Raji (cell line): ENCODE data around the gene ZNF777.

Source experiments
- POLR2A ChIP-seq: IDR thresholded peaks from 2 replicates; pipeline ENCODE4 v1.6.1; 2011; ENCODE audit warnings: low read depth, low read length, control low read depth; ENCODE audit not compliant: insufficient read depth

The ZNF777 gene

DNA sequence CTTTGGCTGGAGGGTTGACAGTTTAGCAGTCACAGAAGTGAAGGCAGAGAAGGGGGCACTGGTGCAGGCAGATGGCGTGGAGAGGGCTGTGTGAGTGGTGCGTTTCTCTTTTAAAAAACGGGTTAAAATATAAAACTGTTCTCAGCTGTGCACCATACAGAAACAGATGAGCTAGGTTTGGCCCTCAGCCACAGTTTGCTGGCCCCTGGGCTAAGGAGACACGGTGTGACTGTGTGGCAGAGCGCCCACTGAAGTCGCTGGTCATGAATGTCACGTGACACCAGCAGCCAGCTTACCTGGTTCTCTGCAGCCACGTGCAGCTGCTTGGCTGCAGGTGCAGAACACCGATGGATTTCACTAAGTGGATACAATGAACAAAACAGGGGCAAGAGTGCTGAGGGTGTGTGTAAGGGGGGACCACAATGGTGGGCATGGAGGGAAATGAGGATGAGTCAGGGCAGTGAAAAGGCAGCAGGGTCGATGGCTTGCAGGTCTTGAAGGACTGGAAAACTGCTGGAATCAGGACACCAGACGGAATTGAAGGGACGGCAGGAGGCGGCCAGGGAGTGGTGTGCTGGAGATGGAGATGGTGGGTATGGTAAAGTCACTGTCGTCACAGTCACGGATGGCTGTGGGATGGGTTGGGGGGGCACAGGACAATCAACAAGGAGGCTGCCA, 29.4 kb upstream of the ZNF777 start:
- TF ChIP-seq POLR2A, result no peak

DNA sequence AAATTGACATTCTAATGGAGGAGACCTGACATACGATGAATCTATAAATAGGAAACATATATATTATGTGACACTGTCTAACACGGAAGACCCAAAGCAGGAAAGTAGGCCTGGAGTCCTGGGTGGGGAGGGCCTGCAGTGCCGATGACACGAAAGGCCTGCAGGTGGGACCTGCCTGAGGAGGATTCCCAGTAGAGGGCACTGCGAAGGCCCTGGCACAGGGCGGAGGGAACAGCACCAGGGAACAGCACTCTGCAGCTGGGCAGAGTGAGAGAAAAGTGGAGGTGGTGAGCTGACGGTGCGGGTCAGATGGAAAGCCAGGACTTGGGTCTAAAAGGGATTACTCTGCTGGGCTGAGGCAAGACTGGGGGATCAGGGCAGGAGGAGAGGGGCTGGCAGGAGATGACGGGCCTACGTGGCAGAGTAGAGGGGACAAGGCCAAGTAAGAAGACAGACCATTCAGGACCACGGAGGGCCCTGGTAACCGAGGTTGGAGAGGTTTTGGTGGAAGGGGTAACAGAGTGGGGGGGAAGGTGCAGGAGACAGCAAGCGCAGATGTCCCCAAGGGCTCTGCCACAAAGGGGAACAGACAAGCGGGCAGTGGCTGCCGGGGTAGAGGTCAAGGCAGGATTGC, 28.6 kb upstream of the ZNF777 start:
- TF ChIP-seq POLR2A, result no peak

DNA sequence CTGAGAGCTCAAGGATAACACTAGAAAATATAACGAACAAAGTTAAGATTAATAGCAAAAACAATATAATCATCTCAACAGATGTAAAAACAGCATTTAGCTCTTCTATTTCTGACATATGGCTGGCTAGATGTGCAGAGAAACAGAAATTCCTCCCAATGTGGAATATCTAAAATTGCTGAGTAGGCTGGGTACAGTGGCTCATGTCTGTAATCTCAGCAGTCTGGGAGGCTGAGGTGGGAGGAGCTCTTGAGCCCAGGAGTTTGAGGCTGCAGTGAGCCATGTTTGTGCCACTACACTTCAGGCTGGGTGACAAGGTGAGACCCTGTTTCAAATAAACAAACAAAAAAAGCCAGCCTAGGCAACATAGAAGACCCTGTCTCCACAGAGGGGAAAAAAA, 18.7 kb upstream of the ZNF777 start:
- TF ChIP-seq POLR2A, result no peak

DNA sequence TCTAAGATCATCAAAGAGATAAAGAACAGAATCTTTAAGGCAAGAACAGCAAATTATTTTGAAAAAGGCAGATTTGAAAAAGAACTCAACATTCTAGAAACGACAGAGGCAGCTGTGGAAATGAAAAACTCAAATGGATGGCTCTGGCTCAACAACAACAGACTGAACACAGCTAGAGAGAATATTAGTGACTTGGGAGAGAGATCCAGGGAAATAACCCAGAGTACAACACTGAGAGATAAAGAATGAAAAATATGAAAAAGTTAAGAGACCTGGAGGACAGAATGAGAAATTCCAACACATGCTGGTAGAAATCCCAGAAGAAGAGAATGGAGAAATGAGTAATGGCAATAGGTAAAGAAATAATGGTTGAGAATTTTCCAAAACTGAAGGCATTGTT, 17.9 kb upstream of the ZNF777 start:
- no peak for TF ChIP-seq POLR2A

DNA sequence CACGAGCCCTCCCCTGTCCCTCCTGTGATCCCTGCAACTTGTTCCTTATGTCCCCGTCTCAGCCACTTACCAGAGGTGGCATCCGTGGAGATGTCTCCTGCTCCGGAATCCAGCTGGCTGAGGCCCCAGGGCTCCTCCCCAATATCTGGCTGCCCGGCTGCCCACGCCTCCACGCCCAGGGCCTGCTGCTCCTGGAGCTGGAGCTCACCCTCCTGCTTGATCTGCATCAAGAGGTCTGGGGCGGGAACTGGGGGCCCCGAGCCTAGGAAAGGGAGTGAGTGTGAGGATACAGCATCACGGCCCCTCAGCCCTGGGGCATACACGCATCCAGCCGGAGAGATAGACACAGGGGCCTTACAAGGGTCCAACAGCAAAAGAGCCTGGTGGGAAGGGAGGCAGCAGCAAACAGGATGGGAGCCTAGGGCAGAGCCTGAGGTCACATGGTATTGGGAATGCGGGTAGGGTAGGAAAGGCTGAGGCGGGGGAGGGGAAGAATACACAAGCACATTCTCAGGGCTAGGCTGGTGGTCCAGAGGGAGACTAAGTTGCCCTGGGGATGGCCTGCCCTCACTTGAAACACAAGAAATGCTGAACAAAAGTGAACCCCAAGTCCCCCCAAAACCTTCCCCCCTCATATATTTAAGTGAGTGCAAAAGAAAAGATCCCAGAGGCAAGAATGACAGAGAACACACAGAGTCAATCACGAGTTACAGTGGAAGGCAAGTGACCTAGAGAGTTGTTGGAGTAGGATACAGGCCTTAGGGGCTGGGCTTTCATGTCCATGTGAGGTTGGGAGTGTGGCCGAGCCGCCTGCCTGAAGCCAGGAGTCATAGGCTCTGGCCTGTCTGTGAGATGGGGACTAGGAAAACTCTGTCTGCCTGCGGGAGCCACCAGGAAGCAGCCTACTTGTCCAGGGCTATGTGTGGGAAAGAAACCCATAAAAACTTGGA, 16.9 kb upstream of the ZNF777 start:
- TF ChIP-seq POLR2A, result no peak

DNA sequence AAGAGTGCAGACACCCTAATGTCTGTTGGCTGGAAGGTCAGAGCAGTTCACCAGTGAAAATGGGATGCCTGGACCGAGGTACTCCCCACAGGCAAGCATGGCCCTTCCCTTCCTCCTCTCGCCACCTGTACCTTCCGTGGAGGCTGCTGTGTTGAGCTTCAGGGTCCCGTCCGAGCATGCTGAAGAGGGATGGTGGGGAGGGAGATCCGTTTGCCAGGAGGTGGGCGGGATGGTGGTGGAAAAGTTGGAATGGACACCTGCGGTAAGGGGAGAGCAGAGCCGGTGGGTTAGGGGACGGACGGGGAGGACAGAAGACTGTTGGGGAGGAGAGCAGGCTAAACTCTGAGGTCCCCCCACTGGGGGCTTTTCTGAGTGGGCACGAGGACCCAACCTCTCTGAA, 15.9 kb upstream of the ZNF777 start:
- no peak for TF ChIP-seq POLR2A

DNA sequence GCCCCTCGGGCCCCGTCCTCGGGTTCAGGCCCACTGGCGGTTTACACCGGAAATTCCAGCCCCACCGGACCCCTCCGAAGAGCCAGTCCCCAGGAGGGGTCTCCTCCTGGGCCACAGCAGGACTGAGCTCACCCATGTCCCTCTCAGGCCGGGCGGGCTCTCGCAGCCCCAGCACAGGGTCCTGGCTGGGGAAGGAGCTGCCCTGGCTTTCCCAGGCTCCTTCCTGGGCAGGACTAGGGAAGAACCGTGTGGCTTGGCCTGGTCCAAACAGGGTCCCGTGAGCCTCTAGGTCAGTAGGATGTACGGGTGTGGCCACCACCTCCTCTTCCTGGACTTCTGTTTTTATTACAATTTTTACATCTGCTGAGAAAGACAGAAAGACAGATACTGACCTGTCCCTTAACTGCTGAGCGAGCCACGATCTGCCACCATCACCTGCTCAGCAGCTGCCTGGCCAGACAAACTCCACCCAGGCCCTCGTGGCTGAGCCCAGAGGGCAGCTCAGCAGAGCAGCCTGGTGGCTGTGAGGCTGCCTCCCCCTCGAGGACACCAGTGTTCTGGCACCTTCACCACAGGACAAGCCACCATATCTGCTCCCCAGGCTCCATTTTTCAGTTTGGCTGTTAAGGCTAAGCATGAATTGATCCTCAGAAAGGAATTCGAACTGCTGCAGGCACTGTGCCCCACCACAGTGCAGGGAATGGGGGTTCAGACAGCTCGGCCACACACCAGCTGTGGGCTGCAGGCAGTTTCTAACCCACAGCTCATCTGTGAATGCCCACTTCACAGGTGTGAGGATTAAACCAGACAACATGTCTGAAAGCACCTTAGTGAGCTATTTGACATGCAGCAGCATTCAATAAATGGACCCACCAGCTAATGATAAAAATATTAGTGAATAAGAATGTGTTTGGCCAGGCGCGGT, 14.5 kb upstream of the ZNF777 start:
- no peak for TF ChIP-seq POLR2A

DNA sequence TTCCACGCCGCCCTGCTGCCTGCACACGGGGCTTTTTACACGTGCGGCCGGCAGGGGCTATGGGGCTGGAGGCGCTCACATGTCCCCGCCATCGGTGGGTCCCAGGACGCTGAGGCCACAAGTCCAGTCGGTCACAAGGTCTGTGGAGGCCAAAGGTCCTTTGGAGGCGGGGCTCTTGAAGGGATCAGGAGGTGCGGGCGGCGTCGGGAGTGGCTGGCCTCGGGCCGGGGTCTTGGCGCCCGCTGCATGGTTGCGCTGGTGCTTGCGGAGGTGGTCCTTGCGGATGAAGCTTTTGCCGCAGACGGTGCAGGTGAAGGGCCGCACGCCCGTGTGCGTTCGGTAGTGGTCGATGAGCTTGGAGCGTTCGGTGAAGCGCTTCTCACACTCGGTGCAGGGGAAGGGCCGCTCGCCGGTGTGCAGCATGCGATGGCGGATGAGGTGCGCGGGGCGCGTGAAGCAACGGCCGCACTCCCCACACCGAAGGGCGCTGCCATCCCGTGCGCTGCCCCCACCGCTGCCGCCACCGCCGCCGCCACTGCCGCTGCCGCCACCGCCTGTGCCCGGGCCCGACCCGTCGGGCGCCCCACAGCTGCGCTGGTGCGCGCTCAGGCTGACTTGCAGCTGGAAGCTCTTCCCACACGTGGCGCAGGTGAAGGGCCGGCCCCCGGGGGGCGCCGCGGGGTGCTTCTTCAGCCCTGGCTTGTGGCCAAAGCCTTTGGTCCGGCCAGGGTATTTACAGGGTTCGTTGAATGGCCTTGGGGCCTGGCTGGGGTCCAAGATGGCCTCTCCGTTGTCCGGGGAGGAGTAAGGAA, 13.7 kb upstream of the ZNF777 start:
- TF ChIP-seq POLR2A, result no peak

DNA sequence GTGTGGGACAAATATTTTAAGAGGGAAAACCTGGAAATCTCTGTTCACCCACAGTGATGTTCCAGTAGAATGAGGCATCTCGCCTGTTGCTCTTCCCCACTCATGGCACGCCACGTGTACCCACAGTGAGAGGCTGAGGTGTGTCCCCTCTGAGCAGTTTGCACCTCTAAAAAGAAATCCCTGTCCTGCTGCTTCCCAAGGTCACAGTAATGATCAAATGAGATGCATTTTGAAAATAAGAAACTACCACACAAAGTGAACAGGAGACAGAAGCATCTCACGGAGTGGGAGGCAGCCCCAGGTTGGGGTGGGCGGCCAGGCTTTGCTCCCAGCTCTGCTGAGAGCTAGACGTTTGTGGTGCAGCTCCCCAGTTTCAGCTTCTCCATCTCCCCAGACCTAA, 12.4 kb upstream of the ZNF777 start:
- TF ChIP-seq POLR2A, result no peak

DNA sequence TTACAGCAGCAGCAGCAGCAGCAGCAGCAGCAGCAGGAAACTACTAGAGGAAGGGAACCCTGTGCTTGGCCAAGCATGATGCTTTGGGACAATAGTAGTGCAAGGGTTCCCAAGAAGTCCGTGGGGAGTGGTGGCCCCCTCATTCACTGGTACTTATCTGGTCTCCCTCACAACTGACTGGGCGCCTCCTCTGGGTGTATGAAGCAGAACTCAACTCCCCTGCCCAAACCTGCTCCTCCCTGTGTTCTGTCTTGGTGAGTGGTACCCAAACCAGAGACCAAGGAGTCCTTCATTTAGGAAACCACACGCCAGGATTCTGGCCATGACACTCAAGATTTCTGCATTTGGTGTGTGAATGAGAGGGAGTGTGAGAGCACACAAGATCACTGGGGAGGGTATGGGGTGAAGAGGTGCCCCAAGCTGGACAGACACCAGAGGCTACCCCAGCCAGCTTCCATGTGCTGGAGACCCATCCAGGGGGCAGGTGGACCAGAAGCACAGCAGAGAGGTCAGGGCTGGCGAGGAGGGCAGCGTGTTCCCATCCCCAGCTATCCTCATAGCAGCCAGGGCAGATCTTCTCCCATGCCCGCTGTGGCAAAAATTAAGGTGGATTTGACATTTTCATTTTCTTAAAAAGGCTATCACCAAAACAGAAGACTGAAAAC, 10.6 kb upstream of the ZNF777 start:
- TF ChIP-seq POLR2A, result no peak

DNA sequence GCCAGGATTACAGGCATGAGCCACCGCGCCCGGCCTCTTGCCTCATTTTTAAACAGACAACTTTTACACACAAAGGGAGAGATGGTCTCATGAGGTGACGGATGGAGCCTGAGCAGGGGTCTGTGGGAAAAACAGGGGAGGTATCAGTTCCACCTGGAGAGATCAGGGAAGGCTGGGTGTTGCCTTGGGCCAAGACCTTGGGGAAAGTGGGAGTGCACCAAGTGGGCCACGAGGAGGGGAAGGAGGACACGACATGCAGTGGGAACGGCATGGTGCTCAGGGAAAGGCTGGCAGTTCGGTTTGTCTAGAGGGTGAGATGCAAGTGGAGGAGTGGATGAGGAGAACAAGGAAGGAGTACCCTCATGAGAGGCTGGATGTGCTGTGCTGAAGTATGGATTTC, 8.9 kb upstream of the ZNF777 start:
- TF ChIP-seq POLR2A, result no peak

DNA sequence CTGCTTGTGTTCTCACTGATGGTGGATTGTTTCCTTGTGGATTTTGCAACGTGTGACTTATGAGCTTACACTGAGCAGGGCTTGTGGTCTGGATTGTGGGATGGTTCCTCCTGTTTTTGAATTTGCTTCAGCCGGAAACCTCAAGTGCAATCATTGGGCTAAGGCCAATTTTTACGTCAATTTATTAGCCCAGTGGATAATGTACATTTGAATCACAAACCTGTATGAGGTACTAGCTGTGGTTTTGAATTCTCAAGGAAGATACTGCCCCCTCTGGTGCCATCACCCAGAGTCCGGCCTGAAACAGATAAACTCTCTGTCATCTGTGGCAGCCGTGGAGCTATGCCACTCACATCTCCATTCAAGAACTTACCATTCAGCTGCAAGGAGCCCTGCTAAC, 7.3 kb upstream of the ZNF777 start:
- no peak for TF ChIP-seq POLR2A

DNA sequence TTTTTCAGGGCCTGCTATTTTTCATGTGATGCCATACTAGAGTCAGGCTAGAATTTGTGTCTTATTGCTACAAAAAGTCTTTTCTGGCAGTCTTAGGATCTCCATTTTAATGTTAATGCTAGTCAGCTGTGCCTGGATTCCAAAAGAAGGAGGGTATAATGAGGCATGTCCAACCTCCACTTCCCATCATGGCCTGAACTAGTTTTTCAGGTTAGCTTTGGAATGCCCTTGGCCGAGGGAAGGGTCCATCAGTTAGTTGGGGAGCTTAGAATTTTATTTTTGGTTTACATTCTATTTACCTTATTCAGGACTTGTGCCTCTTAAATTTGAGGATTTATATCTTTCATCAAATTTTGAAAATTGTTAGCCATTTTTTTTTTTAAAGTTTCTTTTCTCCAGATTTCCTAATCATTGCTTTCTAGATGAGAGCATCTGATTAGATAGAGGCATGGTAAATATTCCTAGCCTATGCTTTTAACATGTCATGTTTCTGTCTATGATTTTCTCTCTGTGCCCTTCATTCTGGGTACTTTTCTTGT, 6.5 kb upstream of the ZNF777 start:
- TF ChIP-seq POLR2A, result no peak

DNA sequence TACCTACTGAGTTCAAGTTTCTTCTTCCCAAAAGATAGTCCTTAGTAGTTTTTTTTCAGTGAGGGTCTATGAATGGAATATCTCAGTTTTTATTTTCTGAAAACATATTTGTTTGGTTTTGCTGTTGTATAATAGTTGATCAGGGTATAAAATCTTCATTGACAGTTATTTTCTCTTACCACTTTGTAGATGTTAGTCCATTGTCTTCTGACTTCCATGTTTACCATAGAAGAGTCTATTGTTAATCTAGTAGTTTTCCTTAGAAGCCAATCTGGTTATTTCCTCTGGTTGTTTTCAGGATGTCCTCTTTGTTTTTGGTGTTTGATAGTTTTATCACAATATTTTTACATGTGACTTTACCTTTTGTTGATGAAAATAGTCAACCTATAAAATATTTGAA, 5.5 kb upstream of the ZNF777 start:
- TF ChIP-seq POLR2A, result no peak
